Measurements from ENCODE around the gene MAPRE2.

The MAPRE2 gene

GRCh38 chr18:35073186-35074105 lies 32.2 kb downstream of the MAPRE2 start:
- TF ChIP-seq EGR1 (IDR thresholded peaks at IDR 0.05) (no peak), FOXM1 (IDR thresholded peaks at IDR 0.05; ENCODE audit: borderline replicate concordance, low read depth) (no peak), REST (IDR thresholded peaks at IDR 0.05; ENCODE audit: low read depth) (no peak), CREB1 (IDR thresholded peaks at IDR 0.05; ENCODE audit: low read depth) (no peak), CEBPB (IDR thresholded peaks at IDR 0.05) (no peak), MAX (IDR thresholded peaks at IDR 0.05) (no peak), TCF12 (IDR thresholded peaks at IDR 0.05; ENCODE audit: low read depth) (no peak)

- no peak for TF ChIP-seq TEAD4 (IDR thresholded peaks at IDR 0.05)
- TF ChIP-seq EGR1 (IDR thresholded peaks at IDR 0.05) = no peak
- TF ChIP-seq ZBTB7A (IDR thresholded peaks at IDR 0.05; ENCODE audit: low read depth) = no peak
- TF ChIP-seq USF1 (IDR thresholded peaks at IDR 0.05) = no peak
- no peak for TF ChIP-seq REST (IDR thresholded peaks at IDR 0.05; ENCODE audit: low read depth)
- TF ChIP-seq TCF12 (IDR thresholded peaks at IDR 0.05; ENCODE audit: low read depth) = no peak
- TF ChIP-seq RAD21 (IDR thresholded peaks at IDR 0.05; ENCODE audit: low read depth) = no peak
- TF ChIP-seq EP300 (IDR thresholded peaks at IDR 0.05; ENCODE audit: borderline replicate concordance) = no peak
- no peak for TF ChIP-seq CEBPB (IDR thresholded peaks at IDR 0.05)
- TF ChIP-seq MAX (IDR thresholded peaks at IDR 0.05) = no peak
- no peak for TF ChIP-seq NFIC (IDR thresholded peaks at IDR 0.05)
- no peak for TF ChIP-seq YY1 (IDR thresholded peaks at IDR 0.05; ENCODE audit: low read depth)
- no peak for TF ChIP-seq CREB1 (IDR thresholded peaks at IDR 0.05; ENCODE audit: low read depth)
Measured at GRCh38 chr18:35074581-35074980, 33.4 kb downstream of the MAPRE2 start.

- no peak for TF ChIP-seq CEBPB (IDR thresholded peaks at IDR 0.05)
- no peak for TF ChIP-seq TAF1 (IDR thresholded peaks at IDR 0.05; ENCODE audit: low read depth)
- TF ChIP-seq TCF12 (IDR thresholded peaks at IDR 0.05; ENCODE audit: low read depth) = no peak
- no peak for TF ChIP-seq TEAD4 (IDR thresholded peaks at IDR 0.05)
- TF ChIP-seq RAD21 (IDR thresholded peaks at IDR 0.05; ENCODE audit: low read depth) = no peak
- no peak for TF ChIP-seq USF1 (IDR thresholded peaks at IDR 0.05)
- TF ChIP-seq NFIC (IDR thresholded peaks at IDR 0.05) = no peak
- no peak for TF ChIP-seq MAX (IDR thresholded peaks at IDR 0.05)
- no peak for TF ChIP-seq YY1 (IDR thresholded peaks at IDR 0.05; ENCODE audit: low read depth)
- no peak for TF ChIP-seq EP300 (IDR thresholded peaks at IDR 0.05; ENCODE audit: borderline replicate concordance)
- no peak for TF ChIP-seq EGR1 (IDR thresholded peaks at IDR 0.05)
- no peak for TF ChIP-seq FOXM1 (IDR thresholded peaks at IDR 0.05; ENCODE audit: borderline replicate concordance, low read depth)
- no peak for TF ChIP-seq REST (IDR thresholded peaks at IDR 0.05; ENCODE audit: low read depth)
- TF ChIP-seq ZBTB7A (IDR thresholded peaks at IDR 0.05; ENCODE audit: low read depth) = no peak
- TF ChIP-seq CREB1 (IDR thresholded peaks at IDR 0.05; ENCODE audit: low read depth) = no peak
Measured at GRCh38 chr18:35075132-35075531, 33.9 kb downstream of the MAPRE2 start.
